ENCODE data around the gene SLC2A3.
"Not testable (repeated sequence)": the region's sequence is repeated elsewhere in the genome, so short reads cannot be mapped to it uniquely, and the experiment has no call there.

DNA sequence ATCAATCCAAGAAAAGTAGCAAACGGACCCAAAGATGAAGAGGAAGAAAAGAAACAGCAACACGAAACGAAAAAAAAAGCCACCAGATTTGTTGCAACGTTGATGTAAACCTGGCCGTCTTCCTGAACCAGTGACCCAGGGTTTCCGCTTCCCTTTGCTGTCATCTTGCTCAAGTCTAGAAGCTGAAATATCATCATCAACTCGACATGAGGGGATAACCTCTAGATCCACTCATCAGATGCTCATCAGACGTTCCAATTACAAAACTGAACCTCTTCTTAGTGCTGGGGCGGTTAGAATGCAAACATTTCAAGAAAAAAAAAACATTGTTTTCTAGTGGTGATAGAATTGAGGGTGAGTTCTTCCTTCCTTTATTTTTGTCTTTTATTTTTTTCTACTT, 36.3 kb upstream of the SLC2A3 start:
- TF ChIP-seq, protein P1, sequence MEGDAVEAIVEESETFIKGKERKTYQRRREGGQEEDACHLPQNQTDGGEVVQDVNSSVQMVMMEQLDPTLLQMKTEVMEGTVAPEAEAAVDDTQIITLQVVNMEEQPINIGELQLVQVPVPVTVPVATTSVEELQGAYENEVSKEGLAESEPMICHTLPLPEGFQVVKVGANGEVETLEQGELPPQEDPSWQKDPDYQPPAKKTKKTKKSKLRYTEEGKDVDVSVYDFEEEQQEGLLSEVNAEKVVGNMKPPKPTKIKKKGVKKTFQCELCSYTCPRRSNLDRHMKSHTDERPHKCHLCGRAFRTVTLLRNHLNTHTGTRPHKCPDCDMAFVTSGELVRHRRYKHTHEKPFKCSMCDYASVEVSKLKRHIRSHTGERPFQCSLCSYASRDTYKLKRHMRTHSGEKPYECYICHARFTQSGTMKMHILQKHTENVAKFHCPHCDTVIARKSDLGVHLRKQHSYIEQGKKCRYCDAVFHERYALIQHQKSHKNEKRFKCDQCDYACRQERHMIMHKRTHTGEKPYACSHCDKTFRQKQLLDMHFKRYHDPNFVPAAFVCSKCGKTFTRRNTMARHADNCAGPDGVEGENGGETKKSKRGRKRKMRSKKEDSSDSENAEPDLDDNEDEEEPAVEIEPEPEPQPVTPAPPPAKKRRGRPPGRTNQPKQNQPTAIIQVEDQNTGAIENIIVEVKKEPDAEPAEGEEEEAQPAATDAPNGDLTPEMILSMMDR (IDR thresholded peaks at IDR 0.05) = not testable (repeated sequence)
- not testable (repeated sequence) for TF ChIP-seq POLR2A (IDR thresholded peaks at IDR 0.05)
